Left hindlimb (tissue), 1 donor: ENCODE results near the gene LGI1.

ENCODE experiments used
- DNase-seq: peaks from one replicate; pipeline ENCODE4 v3.0.0-alpha.2; 2018

Gene LGI1

DNA sequence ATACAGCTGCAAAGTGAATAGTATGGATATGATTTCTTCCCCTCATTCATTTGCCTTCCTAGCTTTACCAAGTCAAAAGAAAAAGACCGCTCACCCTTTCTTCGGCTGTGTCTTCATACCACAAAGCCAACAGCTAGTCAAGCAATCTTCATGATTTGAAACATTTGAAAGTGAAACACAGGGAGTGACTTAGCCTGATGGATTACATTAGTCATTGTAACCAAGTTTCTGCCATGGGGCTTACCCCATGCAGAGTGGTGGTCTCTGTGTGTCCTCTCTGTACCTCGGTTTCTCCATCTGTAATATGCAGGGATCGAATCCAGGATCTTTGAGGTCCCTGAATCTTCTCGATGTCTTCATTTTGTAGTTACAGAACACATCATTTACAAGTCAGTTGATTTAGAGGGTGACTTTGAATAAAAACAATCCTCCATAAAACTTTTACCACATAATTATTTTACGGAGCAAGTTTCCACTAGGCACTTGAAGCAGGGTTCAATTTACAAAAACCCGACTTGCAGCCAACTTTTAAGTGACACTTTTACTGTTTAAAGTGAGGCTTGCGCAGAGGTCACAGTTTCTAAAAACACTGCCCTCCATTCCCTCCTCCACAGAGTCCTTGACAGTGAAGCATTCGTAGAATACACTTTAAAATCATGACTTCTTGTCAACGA, 2.2 kb upstream of the LGI1 start:
- no peak for DNase-seq

DNA sequence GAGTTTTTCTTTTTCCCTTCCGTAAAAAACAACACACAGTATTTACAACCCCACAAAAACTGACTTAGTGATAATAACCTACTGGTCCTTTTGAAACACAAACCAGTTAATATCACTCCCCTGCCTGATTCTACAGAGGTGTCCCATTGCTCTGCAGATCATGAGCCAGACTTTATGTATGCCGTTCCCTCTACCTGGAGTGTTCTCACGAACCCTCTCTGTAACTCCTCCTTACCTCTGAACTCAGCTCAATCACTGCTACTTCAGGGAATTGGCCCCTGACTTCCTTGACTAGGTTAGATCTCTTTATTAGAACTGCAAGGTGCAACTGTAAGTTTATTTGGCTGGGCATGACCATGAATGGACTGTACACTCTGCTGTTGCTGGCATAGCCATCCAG, 1.6 kb upstream of the LGI1 start:
- no peak for DNase-seq

DNA sequence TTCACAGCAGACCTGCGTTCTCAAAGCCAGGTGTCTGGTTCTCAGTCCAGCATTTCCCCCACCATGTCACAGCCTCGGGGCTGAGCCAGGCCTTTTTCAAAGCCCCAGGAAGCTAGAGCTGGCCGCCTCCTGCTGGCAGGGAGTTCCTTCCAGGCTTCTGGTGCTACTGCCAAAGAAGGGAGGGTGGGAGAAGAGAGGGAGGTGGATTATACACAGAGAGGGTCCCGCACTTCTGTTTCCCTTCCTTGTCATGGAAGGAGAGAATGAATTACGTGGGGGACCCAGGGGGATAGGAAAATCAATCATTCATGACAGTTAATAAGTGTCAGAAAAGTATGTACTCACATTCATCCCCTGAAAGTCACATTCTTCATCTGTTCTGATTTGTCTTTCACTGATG, 600 bp upstream of the LGI1 start:
- peak; percentile 57 for DNase-seq

DNA sequence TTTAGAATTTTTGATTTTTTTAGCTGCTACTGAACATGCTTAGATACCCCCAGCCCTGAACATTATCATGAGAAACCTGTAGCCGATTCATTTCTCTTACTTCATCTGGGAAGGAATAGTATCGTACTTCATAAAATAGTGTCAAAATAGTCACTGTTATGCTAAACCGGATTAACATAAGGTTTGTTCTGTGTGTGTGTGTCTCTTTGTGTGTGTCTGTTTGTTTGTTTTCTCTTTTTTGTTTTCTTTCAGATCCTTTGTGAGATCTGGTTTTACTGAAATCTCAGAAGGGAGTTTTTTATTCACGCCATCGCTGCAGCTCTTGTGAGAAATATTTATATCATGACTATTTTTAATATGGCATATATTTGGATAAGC, 761 bp downstream of the LGI1 start:
- no peak for DNase-seq

DNA sequence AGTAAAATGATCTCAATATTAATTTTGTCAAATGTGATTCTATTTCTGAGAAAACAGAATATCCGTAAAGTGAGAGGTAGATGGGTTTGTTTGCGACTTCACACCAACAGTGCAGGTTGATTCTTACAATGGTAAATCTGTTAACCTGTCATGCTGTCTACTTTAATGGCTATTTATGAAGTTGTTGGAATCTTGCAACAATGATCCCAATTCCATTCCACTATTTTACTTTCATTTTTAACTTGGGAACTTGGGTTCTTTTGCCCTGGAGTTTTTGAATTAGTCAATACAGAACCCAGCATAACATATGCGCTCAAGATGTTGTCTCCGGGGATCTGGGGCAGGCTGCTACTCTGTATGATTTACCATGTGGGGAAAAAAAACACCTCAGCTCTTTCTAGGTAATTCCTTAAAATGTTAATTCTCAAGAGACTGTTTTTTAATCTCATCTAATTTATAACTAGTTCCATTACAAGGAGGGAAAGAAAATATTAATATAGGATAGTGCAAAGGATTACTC, 1.2 kb downstream of the LGI1 start:
- DNase-seq, result no peak

- DNase-seq, result no peak
These were observed 2.8 kb downstream of the LGI1 start for GRCh38 chr10:93760490-93760889.

- no peak for DNase-seq
These were observed 5.2 kb downstream of the LGI1 start for GRCh38 chr10:93762979-93763391.

GRCh38 chr10:93766918-93767317, 9.2 kb downstream of the LGI1 start:
- no peak for DNase-seq

DNA sequence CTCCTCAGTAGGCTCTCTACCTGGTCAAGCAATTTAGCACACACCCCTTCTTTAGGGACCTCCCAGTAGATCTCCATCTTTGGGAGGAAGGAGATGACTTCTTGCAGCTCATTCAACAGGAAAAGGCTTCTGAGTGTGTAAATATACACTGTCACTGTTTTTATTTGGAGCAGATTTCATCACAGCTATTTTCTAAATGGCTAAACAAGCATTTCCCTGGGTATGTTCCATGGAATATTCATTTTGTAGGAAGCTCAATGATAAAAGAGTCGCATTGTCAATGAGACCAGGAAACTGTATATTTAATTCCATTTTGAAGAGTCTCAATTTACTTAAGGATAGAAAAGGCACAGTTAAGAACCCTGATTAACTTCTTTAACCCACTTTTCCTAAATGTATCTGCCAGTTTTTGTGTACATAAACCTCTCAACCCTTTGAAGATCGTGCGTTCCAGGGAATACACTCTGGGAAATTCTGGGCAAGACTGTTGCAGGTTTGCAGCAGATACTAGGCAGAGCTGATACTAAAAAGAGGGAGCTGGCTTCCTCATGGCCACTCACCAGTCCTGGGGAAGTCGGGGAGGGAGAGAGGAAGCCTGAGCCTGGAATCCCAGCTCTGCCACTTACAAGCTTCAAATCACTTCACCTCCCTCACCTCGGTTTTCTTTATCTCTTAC, 10.1 kb downstream of the LGI1 start:
- DNase-seq, result no peak

DNA sequence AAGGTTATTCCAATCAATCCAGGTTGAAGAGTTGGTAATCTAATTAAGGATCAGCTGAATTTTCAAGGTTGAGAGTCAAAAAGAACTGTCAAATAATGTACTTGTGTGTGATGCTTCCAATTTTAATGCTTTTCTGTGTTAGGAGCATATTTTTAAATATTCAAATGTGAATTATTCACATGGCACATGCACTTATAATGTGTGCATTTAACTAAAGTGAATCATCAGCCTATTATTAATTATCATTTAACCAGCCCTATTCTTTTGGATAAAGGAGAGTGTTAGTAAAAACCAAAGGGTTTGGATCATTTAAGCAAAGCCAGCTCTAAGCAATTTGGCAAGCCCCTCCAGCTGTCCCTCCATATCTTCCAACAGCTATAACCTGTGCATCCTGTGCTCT, 11.2 kb downstream of the LGI1 start:
- DNase-seq, result no peak

DNA sequence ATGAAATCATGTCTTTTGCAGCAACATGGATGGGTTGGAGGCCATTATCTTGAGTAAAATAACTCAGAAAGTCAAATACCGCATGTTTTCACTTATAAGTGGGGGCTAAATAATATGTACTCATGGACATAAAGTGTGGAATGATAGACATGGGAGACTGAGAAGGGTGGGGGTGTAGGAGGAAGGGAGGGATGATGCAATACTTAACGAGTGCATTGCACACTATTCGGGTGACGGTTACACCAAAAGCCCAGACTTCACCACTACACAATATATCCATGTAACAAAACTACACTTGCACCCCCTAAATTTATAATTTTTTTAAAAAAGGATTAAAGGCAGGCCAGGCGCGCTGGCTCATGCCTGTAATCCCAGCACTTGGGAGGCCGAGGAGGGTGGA, 13.6 kb downstream of the LGI1 start:
- no peak for DNase-seq

DNA sequence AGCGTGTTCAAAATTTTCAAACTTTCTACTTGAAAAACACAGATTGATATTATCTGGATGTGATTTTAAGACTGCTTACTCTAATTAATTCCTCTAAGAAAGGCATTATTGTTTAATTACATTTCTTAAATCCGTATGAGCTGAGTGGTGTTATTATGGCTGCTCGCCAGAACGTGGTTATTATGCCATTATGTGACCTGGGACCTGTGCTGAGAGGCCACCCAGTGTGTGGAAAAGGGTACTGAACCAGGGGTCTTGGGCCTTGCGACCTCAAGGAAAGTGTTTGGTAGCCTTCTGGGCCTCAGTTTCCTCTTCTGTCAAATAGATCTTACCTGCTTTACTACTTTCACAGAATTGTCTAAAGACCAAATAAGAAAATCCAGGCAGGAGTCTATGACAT, 15.4 kb downstream of the LGI1 start:
- no peak for DNase-seq

GRCh38 chr10:93773705-93774104, 16.0 kb downstream of the LGI1 start:
- no peak for DNase-seq

DNA sequence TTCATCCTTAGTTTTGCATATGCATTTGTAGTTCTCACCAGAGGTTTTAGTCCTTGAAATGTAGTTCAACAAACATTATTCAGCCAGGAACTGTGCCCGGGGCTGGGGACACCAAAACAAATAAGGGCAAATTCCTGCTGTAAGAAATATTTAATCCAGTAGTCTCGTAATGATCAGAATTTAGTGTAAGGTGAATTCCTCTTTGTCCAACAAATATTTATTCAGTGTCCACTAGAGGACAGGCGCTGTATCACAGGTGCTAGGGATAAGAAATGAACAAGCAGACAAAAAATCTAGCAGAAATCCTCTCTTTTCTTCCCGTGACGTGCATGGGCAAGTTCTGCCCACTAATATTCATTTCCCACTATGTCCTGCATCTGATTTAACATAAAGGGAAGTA, 17.6 kb downstream of the LGI1 start:
- DNase-seq, result no peak

GRCh38 chr10:93777092-93777491, 19.4 kb downstream of the LGI1 start:
- no peak for DNase-seq

DNA sequence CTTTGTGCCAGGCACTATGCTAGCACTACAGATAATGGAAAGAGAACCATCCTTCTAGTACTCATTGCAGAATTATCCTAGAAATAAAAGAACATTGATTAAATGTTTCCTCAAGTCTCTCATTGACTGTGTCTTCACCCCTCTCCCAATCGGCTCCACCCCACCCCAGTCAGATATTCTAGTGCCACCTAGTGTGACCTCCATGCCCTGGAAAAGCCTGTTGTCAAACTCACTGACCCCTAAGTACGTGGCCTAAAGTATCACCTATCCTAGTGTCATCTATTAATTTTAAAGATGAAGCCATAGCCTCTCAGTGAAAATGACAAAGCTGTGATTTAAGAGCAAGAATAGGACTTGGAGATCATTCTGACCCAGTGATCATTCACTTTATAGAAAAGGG, 26.3 kb downstream of the LGI1 start:
- no peak for DNase-seq

- DNase-seq, result no peak
These were observed 30.9 kb downstream of the LGI1 start for GRCh38 chr10:93788413-93789208.

GRCh38 chr10:93790439-93790838, 32.7 kb downstream of the LGI1 start:
- no peak for DNase-seq

- DNase-seq, result no peak
These were observed 38.4 kb downstream of the LGI1 start for GRCh38 chr10:93796167-93796566.

DNA sequence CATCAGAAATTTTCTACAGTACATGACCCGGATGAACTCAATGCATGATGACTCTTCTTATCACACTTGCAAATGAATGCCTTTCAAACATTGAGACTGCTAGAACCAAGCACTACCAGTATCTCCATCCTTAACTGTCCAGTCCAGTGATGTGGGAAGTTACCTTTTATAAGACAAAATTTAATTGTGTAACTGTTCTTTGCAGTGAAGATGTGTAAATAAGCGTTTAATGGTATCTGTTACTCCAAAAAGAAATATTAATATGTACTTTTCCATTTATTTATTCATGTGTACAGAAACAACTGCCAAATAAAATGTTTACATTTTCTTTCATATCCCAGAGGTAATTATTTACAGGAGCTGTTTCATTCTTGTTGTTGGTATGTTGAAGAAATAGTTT, 40.1 kb downstream of the LGI1 start:
- no peak for DNase-seq

- DNase-seq, result no peak
These were observed 41.5 kb downstream of the LGI1 start for GRCh38 chr10:93799155-93799708.

GRCh38 chr10:93804200-93804599, 46.5 kb downstream of the LGI1 start:
- DNase-seq, result no peak

- no peak for DNase-seq
These were observed 49.2 kb downstream of the LGI1 start for GRCh38 chr10:93806903-93807302.

DNA sequence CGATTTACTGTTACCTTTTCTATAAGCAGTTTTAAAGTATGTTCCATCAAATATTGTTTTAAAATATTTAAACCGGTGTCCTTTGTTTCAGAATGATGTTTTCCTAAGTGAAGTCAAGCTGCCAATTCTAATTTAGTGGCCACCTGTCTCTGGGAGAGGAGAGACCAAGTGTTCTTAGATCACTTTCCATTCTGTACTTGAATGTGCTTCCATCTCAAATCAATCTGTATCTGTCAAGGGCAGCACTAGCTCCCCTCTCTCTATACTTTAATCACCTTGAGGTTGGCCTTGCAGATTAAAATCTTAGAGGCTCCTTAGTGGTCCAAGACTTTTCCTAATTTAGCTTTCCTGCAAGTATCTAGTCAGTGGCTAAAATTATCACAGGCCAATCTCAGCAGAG, 49.6 kb downstream of the LGI1 start:
- no peak for DNase-seq
